IPS-20b (cell line): Measurements from ENCODE around the gene TOGARAM2.

Source experiments
- H3K27ac ChIP-seq: one replicate; pipeline ENCODE4 v1.5.1; 2013; ENCODE audit warnings: low read length
- H3K27me3 ChIP-seq: 2 replicates; pipeline ENCODE4 v1.6.1; 2013; ENCODE audit warnings: mild to moderate bottlenecking, low read length, inconsistent platforms; ENCODE audit not compliant: insufficient read depth
- H3K36me3 ChIP-seq: 2 replicates; pipeline ENCODE4 v1.6.1; 2013; ENCODE audit warnings: low read depth, mild to moderate bottlenecking, inconsistent platforms, low read length, moderate library complexity; ENCODE audit not compliant: insufficient read depth
- H3K4me1 ChIP-seq: 2 replicates; pipeline ENCODE4 v1.6.1; 2013; ENCODE audit warnings: mild to moderate bottlenecking, control low read depth, inconsistent platforms, low read length, moderate library complexity; ENCODE audit not compliant: insufficient read depth
- H3K4me3 ChIP-seq: 2 replicates; pipeline ENCODE4 v1.5.1; 2013; ENCODE audit warnings: mild to moderate bottlenecking, low read length, inconsistent platforms
- H3K9ac ChIP-seq: 2 replicates; pipeline ENCODE4 v1.6.1; 2013; ENCODE audit warnings: low read depth, mild to moderate bottlenecking, inconsistent platforms, low read length, moderate library complexity
- H3K9me3 ChIP-seq: 2 replicates; pipeline ENCODE4 v1.6.1; 2013; ENCODE audit warnings: mild to moderate bottlenecking, low read depth, low read length, inconsistent platforms; ENCODE audit not compliant: insufficient read depth

The TOGARAM2 gene

DNA sequence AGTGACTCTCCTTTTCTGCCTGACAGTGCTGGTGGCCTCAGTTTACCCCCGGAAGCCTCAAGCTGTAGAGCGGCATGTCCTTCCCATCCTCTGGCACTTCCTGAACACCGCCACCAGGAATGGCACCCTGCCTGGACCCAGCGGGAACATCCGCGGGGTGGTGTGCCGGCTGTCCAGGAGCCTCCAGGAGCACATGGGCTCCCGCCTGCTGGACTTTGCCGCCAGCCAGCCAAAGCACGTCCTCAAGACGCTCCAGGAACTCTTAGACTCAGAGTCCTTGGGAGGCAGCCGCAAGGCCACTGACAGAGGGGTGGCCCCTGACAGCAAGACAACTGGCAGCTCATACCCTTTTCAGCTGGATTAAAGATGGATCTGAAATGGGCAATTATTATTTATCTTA is 70.6 kb downstream of the TOGARAM2 start:
- no peak overlapping the region for H3K27ac ChIP-seq
- H3K9me3 ChIP-seq: no peaks in the 10 kb centered on the region
- no peaks in the 10 kb centered on the region for H3K36me3 ChIP-seq
- no peaks in the 10 kb centered on the region for H3K27me3 ChIP-seq
- 0 out of 2 replicates have a peak, but pooled peaks cover 3% of the 10 kb centered on the region for H3K4me1 ChIP-seq
- no peak overlapping the region for H3K9ac ChIP-seq
- H3K4me3 ChIP-seq: no peak overlapping the region

DNA sequence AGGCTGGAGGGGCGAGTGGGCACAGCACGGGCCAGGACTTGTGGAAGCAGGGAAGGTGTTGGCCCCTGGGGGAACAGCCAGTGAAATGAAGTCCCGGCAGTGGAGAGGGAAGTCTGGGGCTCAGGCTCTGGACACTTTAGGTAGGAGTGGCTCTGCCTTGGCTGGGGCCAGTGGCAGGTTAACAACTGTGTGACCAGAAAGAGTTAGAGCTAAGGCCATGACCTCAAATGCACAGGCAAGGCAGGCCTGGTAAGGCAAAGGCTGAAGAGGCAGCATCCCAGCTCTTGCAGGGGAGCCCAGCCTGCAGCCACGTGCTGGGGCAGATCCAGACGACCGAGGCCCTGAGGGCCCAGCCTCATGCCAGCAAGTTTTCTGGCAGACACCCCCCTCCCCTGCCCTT is 71.7 kb downstream of the TOGARAM2 start:
- H3K4me3 ChIP-seq: no peak overlapping the region
- H3K9me3 ChIP-seq: no peaks in the 10 kb centered on the region
- H3K27me3 ChIP-seq: no peaks in the 10 kb centered on the region
- 0 out of 2 replicates have a peak, but pooled peaks cover 3% of the 10 kb centered on the region for H3K4me1 ChIP-seq
- no peak overlapping the region for H3K9ac ChIP-seq
- H3K36me3 ChIP-seq: no peaks in the 10 kb centered on the region
- no peak overlapping the region for H3K27ac ChIP-seq

DNA sequence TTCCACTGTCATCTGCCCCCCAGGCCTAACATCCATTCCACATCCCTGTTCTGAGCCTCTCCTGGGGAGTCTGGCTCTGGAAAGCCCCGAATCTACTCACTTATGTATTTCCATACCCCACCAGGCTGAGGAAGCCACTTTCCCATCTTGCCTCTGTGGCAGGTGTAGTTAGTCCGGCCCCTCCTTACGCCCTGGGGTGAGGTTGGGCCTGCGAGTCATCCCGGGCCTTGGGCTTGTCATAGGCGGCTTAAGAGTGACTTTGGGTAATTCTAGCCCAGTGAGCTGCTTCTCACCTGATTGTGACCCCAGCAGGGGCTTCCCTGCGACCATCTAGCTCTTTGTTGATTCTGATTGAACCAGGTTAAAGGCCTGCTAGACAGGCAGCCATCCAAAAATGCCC is 72.1 kb downstream of the TOGARAM2 start:
- H3K4me3 ChIP-seq: no peak overlapping the region
- H3K27me3 ChIP-seq: no peaks in the 10 kb centered on the region
- H3K27ac ChIP-seq: no peak overlapping the region
- no peak overlapping the region for H3K9ac ChIP-seq
- H3K4me1 ChIP-seq: 0 out of 2 replicates have a peak, but pooled peaks cover 3% of the 10 kb centered on the region
- no peaks in the 10 kb centered on the region for H3K36me3 ChIP-seq
- H3K9me3 ChIP-seq: no peaks in the 10 kb centered on the region

DNA sequence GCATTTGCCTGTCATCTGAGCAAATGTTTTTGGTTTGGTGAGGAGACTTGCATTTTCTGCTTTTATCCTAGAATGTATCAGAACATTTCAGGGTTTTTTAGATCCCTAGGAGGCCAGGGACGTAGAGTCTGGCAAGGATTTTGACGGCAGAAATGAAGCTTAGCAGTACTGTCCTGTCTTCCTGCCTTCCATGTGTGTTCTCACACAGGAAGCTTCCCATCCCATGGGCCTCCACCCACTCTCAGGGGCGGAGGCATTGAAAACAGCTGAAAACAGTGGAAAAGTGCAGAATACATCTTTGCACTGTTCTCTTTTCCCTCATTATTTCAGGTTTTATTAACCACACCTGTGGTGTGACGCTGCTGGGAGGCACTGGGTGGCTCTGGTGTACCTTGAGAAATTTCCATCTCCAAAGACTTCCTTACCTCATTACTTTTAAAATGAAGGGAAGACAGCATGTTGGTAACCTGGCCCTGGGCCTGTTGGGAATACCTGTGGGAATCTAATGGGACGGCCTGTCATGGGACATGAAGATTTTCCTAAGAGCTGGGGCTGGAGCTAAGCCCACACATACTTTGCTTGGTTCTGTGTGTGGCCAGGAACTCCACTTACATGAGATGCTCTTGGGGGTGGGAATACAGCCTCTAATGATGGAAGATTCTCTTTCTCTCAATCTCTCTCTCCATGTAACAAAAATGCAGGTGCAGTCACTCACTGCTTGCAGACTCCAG is 72.7 kb downstream of the TOGARAM2 start:
- H3K27ac ChIP-seq: no peak overlapping the region
- H3K4me3 ChIP-seq: no peak overlapping the region
- H3K9me3 ChIP-seq: no peaks in the 10 kb centered on the region
- H3K9ac ChIP-seq: no peak overlapping the region
- H3K4me1 ChIP-seq: 0 out of 2 replicates have a peak, but pooled peaks cover 3% of the 10 kb centered on the region
- no peaks in the 10 kb centered on the region for H3K36me3 ChIP-seq
- no peaks in the 10 kb centered on the region for H3K27me3 ChIP-seq

DNA sequence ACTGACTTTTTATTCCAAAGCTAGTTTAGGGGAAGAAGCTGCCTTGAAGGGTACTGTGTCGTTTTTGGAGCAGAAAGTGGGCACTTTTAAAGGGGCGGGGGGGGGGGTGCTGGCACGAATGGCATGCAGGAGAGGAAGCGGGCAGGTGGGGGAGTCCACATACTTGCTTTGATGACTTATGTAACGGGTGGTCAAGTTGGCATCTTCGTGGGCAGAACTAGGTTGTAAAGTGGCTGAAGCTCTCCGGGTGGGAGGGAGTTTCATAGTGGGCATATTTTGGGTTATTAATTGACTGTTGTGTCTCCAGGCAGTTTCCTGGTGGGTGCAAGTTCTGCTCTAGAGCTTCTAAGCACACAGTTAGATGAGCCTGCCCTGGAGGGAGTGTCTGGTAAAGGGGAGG is 73.3 kb downstream of the TOGARAM2 start:
- no peak overlapping the region for H3K27ac ChIP-seq

DNA sequence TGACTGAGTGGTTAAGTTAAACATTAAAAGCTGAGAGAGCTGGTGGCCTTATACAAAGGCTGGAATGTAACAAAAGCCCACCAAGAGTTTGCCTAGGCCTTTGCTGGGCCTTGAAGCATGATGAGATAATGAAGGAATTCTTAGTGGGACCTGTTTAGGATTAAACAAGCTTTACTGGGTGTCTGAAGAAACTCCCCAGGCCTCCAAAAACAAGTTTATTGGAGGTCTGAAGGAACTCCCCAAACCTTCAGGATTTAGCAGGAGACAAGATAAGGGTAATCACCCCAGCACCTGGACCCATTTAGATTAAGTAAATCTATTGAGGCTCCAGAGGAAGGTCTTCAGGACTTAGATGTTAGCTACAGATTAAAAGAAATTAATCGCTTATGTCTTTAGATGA is 74.5 kb downstream of the TOGARAM2 start:
- no peaks in the 10 kb centered on the region for H3K27me3 ChIP-seq
- H3K36me3 ChIP-seq: no peaks in the 10 kb centered on the region
- H3K4me1 ChIP-seq: 0 out of 2 replicates have a peak, but pooled peaks cover 3% of the 10 kb centered on the region
- no peak overlapping the region for H3K27ac ChIP-seq
- H3K9ac ChIP-seq: no peak overlapping the region
- H3K9me3 ChIP-seq: no peaks in the 10 kb centered on the region
- H3K4me3 ChIP-seq: no peak overlapping the region

More for the DNA sequence above, 73.3 kb downstream of the TOGARAM2 start:
- Histone ChIP-seq H3K36me3 (no peaks in the 10 kb centered on the region), H3K9ac (no peak overlapping the region), H3K4me1 (0 out of 2 replicates have a peak, but pooled peaks cover 3% of the 10 kb centered on the region), H3K4me3 (no peak overlapping the region), H3K27me3 (no peaks in the 10 kb centered on the region), H3K9me3 (no peaks in the 10 kb centered on the region)

DNA sequence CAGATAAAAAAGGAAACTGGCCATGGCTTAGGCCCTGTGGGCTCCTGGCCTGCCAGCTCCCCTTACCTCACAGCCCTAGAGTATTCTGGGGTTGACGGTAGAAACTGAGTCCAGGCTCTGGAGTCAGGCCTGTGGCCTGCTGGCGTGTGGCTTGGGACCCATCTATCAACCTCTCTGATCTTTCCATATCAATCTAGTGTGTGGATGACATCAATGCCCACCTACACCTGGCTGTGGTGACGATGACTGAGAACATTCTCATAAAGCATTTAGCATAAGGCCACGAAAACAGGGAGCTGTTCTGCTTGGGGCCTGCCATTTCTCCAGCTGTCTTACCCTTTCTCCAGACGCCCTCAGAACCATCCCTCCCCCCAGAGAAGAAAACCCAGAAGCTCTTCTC is 75.4 kb downstream of the TOGARAM2 start:
- no peaks in the 10 kb centered on the region for H3K9me3 ChIP-seq
- H3K36me3 ChIP-seq: no peaks in the 10 kb centered on the region
- H3K27me3 ChIP-seq: no peaks in the 10 kb centered on the region
- H3K27ac ChIP-seq: no peak overlapping the region
- no peak overlapping the region for H3K9ac ChIP-seq
- H3K4me1 ChIP-seq: 0 out of 2 replicates have a peak, but pooled peaks cover 3% of the 10 kb centered on the region
- no peak overlapping the region for H3K4me3 ChIP-seq

DNA sequence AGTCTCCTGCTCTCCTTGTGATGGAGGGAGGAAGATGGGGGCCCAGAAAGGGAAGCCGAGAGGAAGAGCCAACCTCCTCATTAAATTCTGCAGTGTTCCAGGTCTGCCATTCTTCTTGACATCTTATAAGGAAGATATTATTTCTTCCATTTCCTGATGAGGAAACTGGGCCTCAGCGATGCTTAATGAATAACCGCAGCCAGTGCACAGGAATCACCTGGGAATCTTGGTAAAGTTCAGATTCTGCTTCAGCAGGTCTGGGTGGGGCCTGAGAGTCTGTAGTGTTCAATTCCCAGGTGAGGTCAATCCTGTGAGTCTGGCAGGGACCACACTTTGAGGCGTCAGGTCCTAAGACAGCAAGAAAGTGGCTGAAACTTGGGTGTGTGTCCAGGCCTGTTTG is 75.9 kb downstream of the TOGARAM2 start:
- Histone ChIP-seq H3K27ac (no peak overlapping the region), H3K36me3 (no peaks in the 10 kb centered on the region), H3K4me1 (0 out of 2 replicates have a peak, but pooled peaks cover 3% of the 10 kb centered on the region), H3K4me3 (no peak overlapping the region), H3K9ac (no peak overlapping the region), H3K9me3 (no peaks in the 10 kb centered on the region), H3K27me3 (no peaks in the 10 kb centered on the region)

DNA sequence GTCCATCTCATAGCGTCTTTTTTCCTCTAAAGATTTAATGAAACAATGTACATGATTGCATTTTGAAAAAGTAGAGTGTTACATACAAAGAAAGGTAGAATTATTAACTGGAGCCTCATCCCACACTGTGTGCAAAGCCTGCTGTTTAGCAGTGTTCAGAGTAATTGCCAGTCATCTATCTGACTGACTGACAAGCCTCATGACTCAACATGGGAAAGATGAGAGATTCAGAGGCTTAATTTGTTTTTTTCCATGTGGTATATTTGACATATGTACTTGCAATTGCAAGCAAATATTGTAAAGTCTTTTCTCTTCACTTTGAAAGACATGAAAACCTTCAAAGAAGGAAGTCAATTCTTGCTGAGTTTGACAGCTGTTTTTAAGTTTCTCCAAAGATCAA is 78.5 kb downstream of the TOGARAM2 start:
- Histone ChIP-seq H3K4me1 (peaks cover 5% of the 10 kb centered on the region; the same call in 1 of the 2 replicates), H3K27me3 (no peaks in the 10 kb centered on the region), H3K9ac (no peak overlapping the region), H3K27ac (no peak overlapping the region), H3K4me3 (no peak overlapping the region), H3K36me3 (no peaks in the 10 kb centered on the region), H3K9me3 (no peaks in the 10 kb centered on the region)

DNA sequence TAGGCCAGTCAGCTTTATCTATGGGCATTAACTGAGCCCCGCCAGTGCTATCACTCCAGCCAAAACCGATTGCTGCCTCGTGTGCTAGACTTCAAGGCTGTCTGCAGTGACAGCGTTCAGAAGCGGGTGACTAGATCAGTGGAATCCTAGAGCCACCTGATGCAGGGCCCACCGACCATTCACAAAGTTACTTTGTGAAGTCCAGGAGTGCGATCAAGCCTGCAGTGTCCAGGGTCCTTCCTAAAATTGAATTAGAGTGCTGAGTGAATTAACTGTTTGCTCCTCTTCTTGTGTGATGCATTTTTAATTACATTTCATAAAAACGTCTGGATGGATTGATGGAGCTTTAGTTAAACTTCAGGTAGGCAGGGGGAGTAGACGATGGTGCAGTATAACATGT is 79.3 kb downstream of the TOGARAM2 start:
- no peak overlapping the region for H3K27ac ChIP-seq
- no peaks in the 10 kb centered on the region for H3K27me3 ChIP-seq
- no peaks in the 10 kb centered on the region for H3K36me3 ChIP-seq
- H3K4me1 ChIP-seq: peaks cover 5% of the 10 kb centered on the region; the same call in 1 of the 2 replicates
- H3K9ac ChIP-seq: no peak overlapping the region
- H3K9me3 ChIP-seq: no peaks in the 10 kb centered on the region
- no peak overlapping the region for H3K4me3 ChIP-seq

DNA sequence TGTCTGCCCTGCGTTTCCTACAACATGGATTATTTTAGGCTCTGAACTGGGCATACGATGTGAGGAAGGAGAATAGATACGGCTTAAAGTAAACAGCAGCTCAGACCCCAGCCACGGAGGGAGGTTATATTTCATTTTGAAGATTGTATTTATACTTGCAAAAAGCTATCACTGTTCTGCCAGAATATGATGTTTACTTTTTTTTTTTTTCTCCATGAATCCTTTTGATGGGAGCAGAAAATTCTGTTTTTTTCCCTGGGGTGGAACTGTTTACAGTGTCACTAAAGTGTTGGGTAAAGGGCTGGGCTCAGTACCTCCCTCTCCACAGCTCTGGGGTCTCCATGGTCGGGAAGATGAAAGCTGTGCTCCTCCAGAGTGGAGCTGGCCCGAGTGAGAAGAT is 80.1 kb downstream of the TOGARAM2 start:
- no peaks in the 10 kb centered on the region for H3K36me3 ChIP-seq
- no peaks in the 10 kb centered on the region for H3K27me3 ChIP-seq
- peaks cover 5% of the 10 kb centered on the region; the same call in 1 of the 2 replicates for H3K4me1 ChIP-seq
- no peak overlapping the region for H3K9ac ChIP-seq
- no peak overlapping the region for H3K27ac ChIP-seq
- no peak overlapping the region for H3K4me3 ChIP-seq
- H3K9me3 ChIP-seq: no peaks in the 10 kb centered on the region

DNA sequence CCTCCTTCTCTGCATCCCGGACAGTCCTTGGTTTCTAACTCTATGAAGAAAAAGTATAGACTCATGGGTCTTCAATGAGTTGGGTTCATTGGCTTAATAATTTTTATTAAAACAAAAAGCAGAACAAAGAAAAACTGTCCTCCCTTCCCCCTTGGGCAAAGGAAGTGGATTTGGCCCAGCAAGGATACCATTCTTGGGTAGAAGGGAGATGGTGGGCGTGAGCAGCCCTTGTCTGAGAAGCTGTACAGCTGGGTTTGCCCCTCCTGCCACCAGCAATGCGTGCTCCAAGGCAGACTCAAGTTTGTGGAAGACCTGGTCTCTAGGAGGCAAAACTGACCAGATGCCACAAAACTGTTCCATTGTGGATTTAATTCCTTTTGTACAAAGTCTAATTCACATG is 80.5 kb downstream of the TOGARAM2 start:
- peaks cover 5% of the 10 kb centered on the region; the same call in 1 of the 2 replicates for H3K4me1 ChIP-seq
- H3K27me3 ChIP-seq: no peaks in the 10 kb centered on the region
- no peaks in the 10 kb centered on the region for H3K9me3 ChIP-seq
- no peak overlapping the region for H3K9ac ChIP-seq
- no peaks in the 10 kb centered on the region for H3K36me3 ChIP-seq
- no peak overlapping the region for H3K27ac ChIP-seq
- no peak overlapping the region for H3K4me3 ChIP-seq
